Heart left ventricle (tissue), 16 donors: ENCODE data around the gene PNISR. TPM values are rescaled to one million over a fixed set of nuclear protein-coding genes. Genes with fewer than 3 reads are reported as not detected.

Experiments
- ATAC-seq, 4 donors: fragments of 200-7000 bp; cut with Tn5 transposase; one replicate each; pipeline ENCODE4 v1.9.1; 2020 to 2022; ENCODE audit warnings: moderate library complexity in 4 of 4, mild to moderate bottlenecking in 3 of 4, moderate number of reproducible peaks in 1 of 4
- DNase-seq, 5 donors: peaks; one replicate each; pipeline ENCODE4 v3.0.0-alpha.2; 2020
- H3K27ac ChIP-seq, 12 donors: fragments of 200-600 bp; sonication (generic) in 4 of 12; one replicate each; pipeline versions ENCODE4 v1.5.0 to v1.8.0; 2016 to 2022; ENCODE audit warnings: mild to moderate bottlenecking in 2 of 12
- H3K27me3 ChIP-seq, 9 donors: fragments of 200-600 bp; sonication (generic) in 2 of 9; one replicate each; pipeline versions ENCODE4 v1.5.1 to v1.8.0; 2016 to 2022; ENCODE audit warnings: mild to moderate bottlenecking in 3 of 9
- H3K36me3 ChIP-seq, 9 donors: fragments of 200-600 bp; sonication (generic) in 2 of 9; one replicate each; pipeline versions ENCODE4 v1.5.0 to v1.8.0; 2018 to 2022; ENCODE audit warnings: mild to moderate bottlenecking in 2 of 9
- H3K4me1 ChIP-seq, 12 donors: fragments of 200-600 bp; sonication (generic) in 4 of 12; one replicate each; pipeline versions ENCODE4 v1.5.0 to v1.8.0; 2016 to 2022; ENCODE audit warnings: mild to moderate bottlenecking in 3 of 12
- H3K4me3 ChIP-seq, 12 donors: fragments of 200-600 bp; sonication (generic) in 4 of 12; one replicate each; pipeline versions ENCODE4 v1.5.0 to v1.8.0; 2017 to 2022; ENCODE audit warnings: mild to moderate bottlenecking in 9 of 12, moderate library complexity in 4 of 12
- H3K9me3 ChIP-seq, 12 donors: fragments of 200-600 bp; sonication (generic) in 4 of 12; one replicate each; pipeline versions ENCODE4 v1.5.0 to v1.8.0; 2016 to 2022; ENCODE audit warnings: mild to moderate bottlenecking in 1 of 12
- POLR2A ChIP-seq, 2 donors: fragments of 450-650 bp; IDR thresholded peaks; one replicate each; pipeline ENCODE4 v1.6.1; 2017; ENCODE audit warnings: antibody characterized with exemption in 2 of 2, mild to moderate bottlenecking in 2 of 2, moderate library complexity in 2 of 2
- WGBS, 4 donors: extraction: QIAGEN DNeasy Blood & Tissue Kit in 2 of 4; methylation state at CpG; one replicate each; pipeline versions ENCODE4 v1.1.5 to v1.1.7; 2013 to 2018; 5-methylcytosine and 5-hydroxymethylcytosine counted together
- intact Hi-C, 10 donors: fragments of 100-400 bp; cut with DNase I; formaldehyde crosslinking; loops; one replicate each; pipeline versions ENCODE4 v1.11.1 to v1.14.2; 2022
- polyA plus RNA-seq, 2 donors: library from polyadenylated mRNA; stranded (reverse); fragments of 200-250 nt; gene quantifications; one replicate each; pipeline ENCODE4 v1.2.3, GENCODE V29; 2013
- total RNA-seq, 9 donors: library from RNA; depleted of rRNA in 2 of 9; stranded (reverse); fragments of >200 nt in 2 of 9; fragmentation: NEBNext Ultra II Directional in 3 of 9; extraction: Animal tissue kit (Norgen Biotek cat#: 25700) in 3 of 9; gene quantifications; one replicate each; pipeline versions ENCODE4 v1.1.0 to v1.2.4, GENCODE V29; 2016 to 2023
- TF ChIP-seq, protein P1 (sequence below), 12 donors: fragments of 200-600 bp; sonication (generic) in 4 of 12; IDR thresholded peaks; one replicate each; pipeline versions ENCODE4 v1.5.0 to v1.8.0; 2018 to 2022; ENCODE audit warnings: antibody characterized with exemption in 12 of 12, mild to moderate bottlenecking in 5 of 12
- donor health status: ischemic (EF 13 %, LVEDD 7.1; RV severe dilation, severe dysfunction).
- donor health status: healthy with polysubstance abuse.
- donor health status: DM: no; HTN: yes; CAD: no.
- donor health status: DM: no; HTN: no; CAD: no.
- donor health status: ischemic (EF 25% LVEDD 6.9; RV normal size, moderate dysfunction).
- donor health status: ischemic (EF 25% LVEDD 5.7; RV mildly dilated, moderate dysfunction).
- donor health status: healthy.
- donor health status: DM: yes; HTN: yes; CAD: no.
- donor health status: ischemic (EF 35%, LVEDD 5.7; RV mildly dilated, moderate dysfunction).
- donor health status: nonischemic (EF 11% LVEDD 7.7; RV severe dilation, severe dysfunction).
- donor health status: DM: yes; HTN: yes; CAD: no.
- donor health status: PGD.
- donor health status: ischemic (EF 29% LVEDD 5.4; RV normal size, mild dysfunction).
- donor health status: nonischemic (EF 23%, LVEDD 6.1; RV moderate dilation, normal function).

Gene PNISR
- total and polyA plus RNA-seq, 11 donors, result 20.8 to 64.8 (median 48.9) TPM

DNA sequence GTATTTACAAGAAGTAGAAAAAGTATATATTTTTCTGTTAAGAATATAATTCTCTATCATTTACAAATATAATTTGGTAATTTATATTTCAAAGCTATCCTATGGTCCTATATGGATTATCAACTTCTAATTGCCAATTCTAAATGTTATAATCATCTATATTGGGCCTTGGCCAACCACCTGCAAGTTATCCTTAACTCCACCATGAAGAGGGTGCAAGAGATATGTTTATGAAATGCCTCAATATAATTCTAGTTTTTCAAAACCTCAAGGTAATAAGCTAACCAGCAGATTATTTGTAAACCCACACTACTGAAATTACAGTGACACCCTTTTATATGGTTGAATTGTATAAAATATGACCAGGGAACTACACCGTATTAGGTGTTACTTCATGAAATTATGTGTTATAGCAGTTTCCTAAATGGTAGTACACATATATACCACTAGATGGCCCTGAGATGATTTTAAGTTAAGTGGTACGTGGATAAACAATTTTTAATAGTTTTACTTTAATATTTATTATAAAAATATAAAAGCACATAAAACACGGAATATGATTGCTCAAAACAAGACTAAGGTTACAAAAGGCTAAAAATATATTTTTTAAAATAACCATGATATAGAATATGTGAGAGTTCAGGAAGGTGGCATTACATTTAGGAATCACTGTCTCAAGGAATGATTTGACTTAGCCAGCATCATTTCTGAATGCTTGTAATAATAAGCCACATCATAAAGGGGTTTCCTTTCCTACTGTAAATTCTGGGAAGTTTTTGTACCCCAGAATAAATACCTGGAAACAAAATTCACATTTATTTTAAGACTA lies 9.8 kb upstream of the PNISR start:
- Histone ChIP-seq H3K27ac (no peak overlapping the region), H3K36me3 (peaks cover 0 to 47% (median 27%) of the 10 kb centered on the region in 9 donors), H3K9me3 (no peaks in the 10 kb centered on the region), H3K27me3 (no peaks in the 10 kb centered on the region), H3K4me3 (no peak overlapping the region), H3K4me1 (peaks cover 0 to 8% (median 0%) of the 10 kb centered on the region in 12 donors)
- WGBS, 4 donors, result 4 to 13% (median 10%) methylated on average over 3 of the region's 3 CpGs
- TF ChIP-seq, protein P1, sequence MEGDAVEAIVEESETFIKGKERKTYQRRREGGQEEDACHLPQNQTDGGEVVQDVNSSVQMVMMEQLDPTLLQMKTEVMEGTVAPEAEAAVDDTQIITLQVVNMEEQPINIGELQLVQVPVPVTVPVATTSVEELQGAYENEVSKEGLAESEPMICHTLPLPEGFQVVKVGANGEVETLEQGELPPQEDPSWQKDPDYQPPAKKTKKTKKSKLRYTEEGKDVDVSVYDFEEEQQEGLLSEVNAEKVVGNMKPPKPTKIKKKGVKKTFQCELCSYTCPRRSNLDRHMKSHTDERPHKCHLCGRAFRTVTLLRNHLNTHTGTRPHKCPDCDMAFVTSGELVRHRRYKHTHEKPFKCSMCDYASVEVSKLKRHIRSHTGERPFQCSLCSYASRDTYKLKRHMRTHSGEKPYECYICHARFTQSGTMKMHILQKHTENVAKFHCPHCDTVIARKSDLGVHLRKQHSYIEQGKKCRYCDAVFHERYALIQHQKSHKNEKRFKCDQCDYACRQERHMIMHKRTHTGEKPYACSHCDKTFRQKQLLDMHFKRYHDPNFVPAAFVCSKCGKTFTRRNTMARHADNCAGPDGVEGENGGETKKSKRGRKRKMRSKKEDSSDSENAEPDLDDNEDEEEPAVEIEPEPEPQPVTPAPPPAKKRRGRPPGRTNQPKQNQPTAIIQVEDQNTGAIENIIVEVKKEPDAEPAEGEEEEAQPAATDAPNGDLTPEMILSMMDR (IDR thresholded peaks at IDR 0.05), result peak; percentile 60 to 84 (median 74)
- TF ChIP-seq POLR2A (IDR thresholded peaks at IDR 0.05), result no peak
- peak in 2 of 4 donors; percentile 48 to 73 for ATAC-seq
- DNase-seq, result no peak
- intact Hi-C loops, result no loop called here

DNA sequence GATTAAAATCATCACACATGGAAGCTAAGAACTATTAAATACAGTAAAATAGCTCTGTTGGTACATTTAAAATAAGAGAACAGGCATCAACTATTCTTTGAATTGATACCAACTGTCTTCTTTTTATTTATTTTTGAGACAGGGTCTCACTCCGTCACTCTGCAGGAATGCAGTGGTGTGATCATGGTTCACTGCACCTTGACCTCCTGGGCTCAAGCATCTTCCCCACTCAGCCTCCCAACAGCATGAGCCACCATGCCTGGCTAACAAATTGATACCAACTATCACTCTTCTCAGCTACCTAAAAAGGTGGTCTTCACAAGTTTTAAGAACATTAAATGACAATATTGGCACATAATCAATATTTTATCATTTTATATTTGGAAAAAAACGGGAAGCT lies 7.8 kb upstream of the PNISR start:
- Histone ChIP-seq H3K4me3 (no peak overlapping the region), H3K27me3 (no peaks in the 10 kb centered on the region), H3K36me3 (peaks cover 0 to 40% (median 28%) of the 10 kb centered on the region in 9 donors), H3K27ac (no peak overlapping the region), H3K9me3 (no peaks in the 10 kb centered on the region), H3K4me1 (peaks cover 0 to 10% (median 2%) of the 10 kb centered on the region in 12 donors)
- WGBS, 4 donors, result 85 to 91% (median 89%) methylated on average over 2 of the region's 2 CpGs
- intact Hi-C loops, result no loop called here
- ATAC-seq (no peak), DNase-seq (no peak)
- TF ChIP-seq, protein P1 (IDR thresholded peaks at IDR 0.05), result no peak
- TF ChIP-seq POLR2A (IDR thresholded peaks at IDR 0.05), result no peak

DNA sequence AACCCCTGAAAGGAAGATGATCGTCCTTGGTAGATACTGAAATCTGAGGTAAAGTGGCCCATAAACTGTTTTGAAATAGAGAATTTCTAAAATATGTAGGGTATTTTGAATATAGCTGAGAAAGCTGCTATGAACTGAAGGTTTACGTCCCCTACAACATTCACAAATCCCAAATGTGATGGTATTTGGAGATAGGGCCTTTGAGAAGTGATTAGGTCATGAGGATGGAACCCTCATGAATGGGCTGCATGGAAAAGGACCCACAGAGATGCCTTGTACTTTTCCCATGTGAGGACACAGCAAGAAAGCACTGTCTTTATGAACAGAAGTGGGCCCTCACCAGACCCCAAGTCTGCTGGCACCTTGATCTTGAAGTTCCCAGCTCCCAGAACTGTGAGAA lies 6.8 kb upstream of the PNISR start:
- Histone ChIP-seq H3K9me3 (no peaks in the 10 kb centered on the region), H3K36me3 (peaks cover 0 to 35% (median 24%) of the 10 kb centered on the region in 9 donors), H3K4me3 (no peak overlapping the region), H3K27me3 (no peaks in the 10 kb centered on the region), H3K4me1 (peaks cover 0 to 20% (median 11%) of the 10 kb centered on the region in 12 donors), H3K27ac (no peak overlapping the region)
- intact Hi-C loops, result no loop called here
- whole genome bisulfite sequencing, 4 donors, result 92 to 94% (median 93%) methylated on average over 2 of the region's 2 CpGs
- no peak for ATAC-seq
- DNase-seq, result no peak
- TF ChIP-seq, protein P1 (IDR thresholded peaks at IDR 0.05), result no peak
- TF ChIP-seq POLR2A (IDR thresholded peaks at IDR 0.05), result no peak

DNA sequence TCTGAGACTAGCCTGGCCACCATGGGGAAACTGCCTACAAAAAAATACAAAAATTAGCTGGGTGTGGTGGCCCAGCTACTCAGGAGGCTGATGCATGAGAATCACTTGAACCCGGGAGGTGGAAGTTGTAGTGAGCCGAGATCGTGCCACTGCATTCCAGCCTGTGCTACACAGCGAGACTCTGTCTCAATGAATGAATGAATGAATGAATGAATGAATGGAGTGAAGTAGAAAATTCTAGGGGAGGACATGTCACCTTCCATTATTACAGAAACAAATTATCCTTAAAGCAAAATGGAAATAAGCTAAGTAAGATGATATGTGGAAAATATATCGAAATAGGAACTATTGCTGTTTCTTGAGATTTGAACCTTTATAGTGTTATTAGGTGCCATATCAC lies 2.9 kb upstream of the PNISR start:
- no peak overlapping the region for H3K4me3 ChIP-seq
- intact Hi-C loops, result loop anchor here in 7 of 10 donors (2.0 to 10.0 kb wide), 8 partner anchors 36 to 141 kb away; partner anchors contain the start of genes CCNC (in 3 of the 7), USP45 (in 3 of the 7) and COQ3 (in 1 of the 7)

More for the DNA sequence above, 2.9 kb upstream of the PNISR start:
- Histone ChIP-seq H3K27me3 (no peaks in the 10 kb centered on the region), H3K4me1 (peaks cover 3 to 37% (median 31%) of the 10 kb centered on the region in 12 donors), H3K27ac (no peak overlapping the region), H3K36me3 (peaks cover 0 to 34% (median 19%) of the 10 kb centered on the region in 9 donors), H3K9me3 (no peaks in the 10 kb centered on the region)
- no peak for DNase-seq
- no peak for ATAC-seq
- TF ChIP-seq, protein P1 (IDR thresholded peaks at IDR 0.05), result no peak
- TF ChIP-seq POLR2A (IDR thresholded peaks at IDR 0.05), result no peak
- 95 to 97% (median 97%) methylated on average over 5 of the region's 5 CpGs for WGBS, 4 donors
